ENCODE measurements around the gene SPIRE2. TPM values are rescaled to one million over a fixed set of nuclear protein-coding genes. Genes with fewer than 3 reads are reported as not detected.

Gene SPIRE2
- total and polyA plus RNA-seq, 9 of the 15 experiments (the other 6 are each of a cell fraction or from before 2014, with no cell fraction given), result 0.70 to 7.5 (median 4.6) TPM

DNA sequence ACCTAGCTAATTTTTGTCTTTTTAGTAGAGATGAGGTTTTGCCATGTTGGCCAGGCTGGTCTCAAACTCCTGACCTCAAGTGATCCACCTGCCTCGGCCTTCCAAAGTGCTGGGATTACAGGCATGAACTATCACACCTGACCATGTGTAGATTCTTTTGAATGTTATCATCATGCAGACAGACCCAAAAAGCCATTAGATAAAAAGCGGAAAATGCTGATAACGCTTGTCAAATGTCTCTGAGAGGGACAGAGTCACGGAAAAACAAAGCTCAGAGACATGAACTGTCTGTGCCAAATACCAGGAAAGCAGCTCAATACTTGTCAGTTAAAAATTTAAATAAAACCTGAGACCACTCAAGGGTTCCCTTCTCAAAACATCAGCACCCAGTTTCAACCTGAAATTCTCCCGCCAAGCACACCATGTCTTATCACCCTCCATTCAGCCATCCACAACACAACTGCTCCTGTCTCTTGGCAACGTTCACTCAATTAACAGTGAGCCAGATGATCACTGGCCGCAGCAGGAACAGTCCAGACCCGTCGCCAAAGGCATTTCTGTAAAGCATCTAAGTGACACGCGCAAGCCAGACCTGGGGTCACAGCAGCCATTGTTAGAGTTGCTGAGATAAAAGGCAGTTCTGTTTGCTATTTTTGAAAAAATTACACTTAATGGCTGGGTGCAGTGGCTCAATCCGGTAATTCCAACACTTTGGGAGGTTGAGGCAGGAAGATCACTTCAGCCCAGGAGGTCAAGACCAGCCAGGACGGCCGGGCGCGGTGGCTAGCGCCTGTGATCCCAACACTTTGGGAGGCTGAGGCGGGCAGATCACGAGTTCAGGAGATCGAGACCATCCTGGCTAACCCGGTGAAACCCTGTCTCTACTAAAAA, 41.6 kb upstream of the SPIRE2 start (continued):
- TF ChIP-seq, protein P1, sequence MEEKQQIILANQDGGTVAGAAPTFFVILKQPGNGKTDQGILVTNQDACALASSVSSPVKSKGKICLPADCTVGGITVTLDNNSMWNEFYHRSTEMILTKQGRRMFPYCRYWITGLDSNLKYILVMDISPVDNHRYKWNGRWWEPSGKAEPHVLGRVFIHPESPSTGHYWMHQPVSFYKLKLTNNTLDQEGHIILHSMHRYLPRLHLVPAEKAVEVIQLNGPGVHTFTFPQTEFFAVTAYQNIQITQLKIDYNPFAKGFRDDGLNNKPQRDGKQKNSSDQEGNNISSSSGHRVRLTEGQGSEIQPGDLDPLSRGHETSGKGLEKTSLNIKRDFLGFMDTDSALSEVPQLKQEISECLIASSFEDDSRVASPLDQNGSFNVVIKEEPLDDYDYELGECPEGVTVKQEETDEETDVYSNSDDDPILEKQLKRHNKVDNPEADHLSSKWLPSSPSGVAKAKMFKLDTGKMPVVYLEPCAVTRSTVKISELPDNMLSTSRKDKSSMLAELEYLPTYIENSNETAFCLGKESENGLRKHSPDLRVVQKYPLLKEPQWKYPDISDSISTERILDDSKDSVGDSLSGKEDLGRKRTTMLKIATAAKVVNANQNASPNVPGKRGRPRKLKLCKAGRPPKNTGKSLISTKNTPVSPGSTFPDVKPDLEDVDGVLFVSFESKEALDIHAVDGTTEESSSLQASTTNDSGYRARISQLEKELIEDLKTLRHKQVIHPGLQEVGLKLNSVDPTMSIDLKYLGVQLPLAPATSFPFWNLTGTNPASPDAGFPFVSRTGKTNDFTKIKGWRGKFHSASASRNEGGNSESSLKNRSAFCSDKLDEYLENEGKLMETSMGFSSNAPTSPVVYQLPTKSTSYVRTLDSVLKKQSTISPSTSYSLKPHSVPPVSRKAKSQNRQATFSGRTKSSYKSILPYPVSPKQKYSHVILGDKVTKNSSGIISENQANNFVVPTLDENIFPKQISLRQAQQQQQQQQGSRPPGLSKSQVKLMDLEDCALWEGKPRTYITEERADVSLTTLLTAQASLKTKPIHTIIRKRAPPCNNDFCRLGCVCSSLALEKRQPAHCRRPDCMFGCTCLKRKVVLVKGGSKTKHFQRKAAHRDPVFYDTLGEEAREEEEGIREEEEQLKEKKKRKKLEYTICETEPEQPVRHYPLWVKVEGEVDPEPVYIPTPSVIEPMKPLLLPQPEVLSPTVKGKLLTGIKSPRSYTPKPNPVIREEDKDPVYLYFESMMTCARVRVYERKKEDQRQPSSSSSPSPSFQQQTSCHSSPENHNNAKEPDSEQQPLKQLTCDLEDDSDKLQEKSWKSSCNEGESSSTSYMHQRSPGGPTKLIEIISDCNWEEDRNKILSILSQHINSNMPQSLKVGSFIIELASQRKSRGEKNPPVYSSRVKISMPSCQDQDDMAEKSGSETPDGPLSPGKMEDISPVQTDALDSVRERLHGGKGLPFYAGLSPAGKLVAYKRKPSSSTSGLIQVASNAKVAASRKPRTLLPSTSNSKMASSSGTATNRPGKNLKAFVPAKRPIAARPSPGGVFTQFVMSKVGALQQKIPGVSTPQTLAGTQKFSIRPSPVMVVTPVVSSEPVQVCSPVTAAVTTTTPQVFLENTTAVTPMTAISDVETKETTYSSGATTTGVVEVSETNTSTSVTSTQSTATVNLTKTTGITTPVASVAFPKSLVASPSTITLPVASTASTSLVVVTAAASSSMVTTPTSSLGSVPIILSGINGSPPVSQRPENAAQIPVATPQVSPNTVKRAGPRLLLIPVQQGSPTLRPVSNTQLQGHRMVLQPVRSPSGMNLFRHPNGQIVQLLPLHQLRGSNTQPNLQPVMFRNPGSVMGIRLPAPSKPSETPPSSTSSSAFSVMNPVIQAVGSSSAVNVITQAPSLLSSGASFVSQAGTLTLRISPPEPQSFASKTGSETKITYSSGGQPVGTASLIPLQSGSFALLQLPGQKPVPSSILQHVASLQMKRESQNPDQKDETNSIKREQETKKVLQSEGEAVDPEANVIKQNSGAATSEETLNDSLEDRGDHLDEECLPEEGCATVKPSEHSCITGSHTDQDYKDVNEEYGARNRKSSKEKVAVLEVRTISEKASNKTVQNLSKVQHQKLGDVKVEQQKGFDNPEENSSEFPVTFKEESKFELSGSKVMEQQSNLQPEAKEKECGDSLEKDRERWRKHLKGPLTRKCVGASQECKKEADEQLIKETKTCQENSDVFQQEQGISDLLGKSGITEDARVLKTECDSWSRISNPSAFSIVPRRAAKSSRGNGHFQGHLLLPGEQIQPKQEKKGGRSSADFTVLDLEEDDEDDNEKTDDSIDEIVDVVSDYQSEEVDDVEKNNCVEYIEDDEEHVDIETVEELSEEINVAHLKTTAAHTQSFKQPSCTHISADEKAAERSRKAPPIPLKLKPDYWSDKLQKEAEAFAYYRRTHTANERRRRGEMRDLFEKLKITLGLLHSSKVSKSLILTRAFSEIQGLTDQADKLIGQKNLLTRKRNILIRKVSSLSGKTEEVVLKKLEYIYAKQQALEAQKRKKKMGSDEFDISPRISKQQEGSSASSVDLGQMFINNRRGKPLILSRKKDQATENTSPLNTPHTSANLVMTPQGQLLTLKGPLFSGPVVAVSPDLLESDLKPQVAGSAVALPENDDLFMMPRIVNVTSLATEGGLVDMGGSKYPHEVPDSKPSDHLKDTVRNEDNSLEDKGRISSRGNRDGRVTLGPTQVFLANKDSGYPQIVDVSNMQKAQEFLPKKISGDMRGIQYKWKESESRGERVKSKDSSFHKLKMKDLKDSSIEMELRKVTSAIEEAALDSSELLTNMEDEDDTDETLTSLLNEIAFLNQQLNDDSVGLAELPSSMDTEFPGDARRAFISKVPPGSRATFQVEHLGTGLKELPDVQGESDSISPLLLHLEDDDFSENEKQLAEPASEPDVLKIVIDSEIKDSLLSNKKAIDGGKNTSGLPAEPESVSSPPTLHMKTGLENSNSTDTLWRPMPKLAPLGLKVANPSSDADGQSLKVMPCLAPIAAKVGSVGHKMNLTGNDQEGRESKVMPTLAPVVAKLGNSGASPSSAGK (IDR thresholded peaks at IDR 0.05), result peak; percentile 68
- TF ChIP-seq CBX1 (IDR thresholded peaks at IDR 0.05; ENCODE audit: low read depth), result no peak
- TF ChIP-seq ARID1B (IDR thresholded peaks at IDR 0.05), result peak; percentile 93
- TF ChIP-seq NR4A1 (CRISPR knock-in tag; IDR thresholded peaks at IDR 0.05), result no peak
- TF ChIP-seq NR4A1 (tag; IDR thresholded peaks at IDR 0.05), result peak; percentile 20; the same call in 1 of the 2 replicates
- peak; percentile 39 for TF ChIP-seq CCNT2 (IDR thresholded peaks at IDR 0.05; ENCODE audit: borderline replicate concordance, extremely low read depth, insufficient read length, low read depth, low read length)
- TF ChIP-seq TEAD1 (CRISPR knock-in tag; IDR thresholded peaks at IDR 0.05), result peak in 1 of 2 experiments; percentile 41; a peak in 1 of 4 replicates
- peak; percentile 49 for TF ChIP-seq ZNF316 (IDR thresholded peaks at IDR 0.05)
- TF ChIP-seq CCAR2 (IDR thresholded peaks at IDR 0.05; ENCODE audit: low read depth, low read length), result no peak
- TF ChIP-seq, protein P2, sequence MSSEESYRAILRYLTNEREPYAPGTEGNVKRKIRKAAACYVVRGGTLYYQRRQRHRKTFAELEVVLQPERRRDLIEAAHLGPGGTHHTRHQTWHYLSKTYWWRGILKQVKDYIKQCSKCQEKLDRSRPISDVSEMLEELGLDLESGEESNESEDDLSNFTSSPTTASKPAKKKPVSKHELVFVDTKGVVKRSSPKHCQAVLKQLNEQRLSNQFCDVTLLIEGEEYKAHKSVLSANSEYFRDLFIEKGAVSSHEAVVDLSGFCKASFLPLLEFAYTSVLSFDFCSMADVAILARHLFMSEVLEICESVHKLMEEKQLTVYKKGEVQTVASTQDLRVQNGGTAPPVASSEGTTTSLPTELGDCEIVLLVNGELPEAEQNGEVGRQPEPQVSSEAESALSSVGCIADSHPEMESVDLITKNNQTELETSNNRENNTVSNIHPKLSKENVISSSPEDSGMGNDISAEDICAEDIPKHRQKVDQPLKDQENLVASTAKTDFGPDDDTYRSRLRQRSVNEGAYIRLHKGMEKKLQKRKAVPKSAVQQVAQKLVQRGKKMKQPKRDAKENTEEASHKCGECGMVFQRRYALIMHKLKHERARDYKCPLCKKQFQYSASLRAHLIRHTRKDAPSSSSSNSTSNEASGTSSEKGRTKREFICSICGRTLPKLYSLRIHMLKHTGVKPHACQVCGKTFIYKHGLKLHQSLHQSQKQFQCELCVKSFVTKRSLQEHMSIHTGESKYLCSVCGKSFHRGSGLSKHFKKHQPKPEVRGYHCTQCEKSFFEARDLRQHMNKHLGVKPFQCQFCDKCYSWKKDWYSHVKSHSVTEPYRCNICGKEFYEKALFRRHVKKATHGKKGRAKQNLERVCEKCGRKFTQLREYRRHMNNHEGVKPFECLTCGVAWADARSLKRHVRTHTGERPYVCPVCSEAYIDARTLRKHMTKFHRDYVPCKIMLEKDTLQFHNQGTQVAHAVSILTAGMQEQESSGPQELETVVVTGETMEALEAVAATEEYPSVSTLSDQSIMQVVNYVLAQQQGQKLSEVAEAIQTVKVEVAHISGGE (CRISPR knock-in tag; IDR thresholded peaks at IDR 0.05), result 0 out of 6 replicates have a peak, but pooled peaks of 1 of the 3 experiments have one; percentile 28
- no peak for TF ChIP-seq RBM34 (IDR thresholded peaks at IDR 0.05; ENCODE audit: borderline replicate concordance, insufficient read depth, low read length)

Data from K562 (cell line).